HCT116 (cell line): ENCODE results near the gene FBXO42. TPM values are rescaled to one million over a fixed set of nuclear protein-coding genes. Genes with fewer than 3 reads are reported as not detected.
A peak's percentile ranks its signal among the peaks of the same experiment; 100 is the strongest.
"Not testable (repeated sequence)": the region's sequence is repeated elsewhere in the genome, so short reads cannot be mapped to it uniquely, and the experiment has no call there.

Experiments used
- ATAC-seq: fragments of 200-7000 bp; cut with Tn5 transposase; 2 replicates; pipeline ENCODE4 v1.9.1; 2020; ENCODE audit warnings: mild to moderate bottlenecking, moderate library complexity
- BruUV-seq: library from RNA; stranded (reverse); fragments of 400-500 nt; replicated peaks from 2 replicates; lab custom pipeline; 2021; lab: Mats Ljungman, UMichigan
- CTCF ChIA-PET: fragments of 300-600 bp; sonication (Branson Sonifier 250); formaldehyde crosslinking; loops from one replicate; lab custom pipeline; 2021; ENCODE audit warnings: antibody characterized with exemption; lab: Charles Lee
- POLR2A ChIA-PET: fragments of 300-600, 350-600 bp; sonication (Branson Sonifier 250); formaldehyde crosslinking; loops from one replicate; lab custom pipeline; 2021; ENCODE audit warnings: antibody characterized with exemption; lab: Charles Lee
- RAD21 ChIA-PET, 2 experiments: fragments of 300-600 bp; sonication (Branson Sonifier 250); formaldehyde crosslinking; loops; one replicate each; lab custom pipeline; 2023; ENCODE audit warnings: low total read pairs in 2 of 2; ENCODE audit not compliant: uncharacterized antibody in 2 of 2, unreplicated experiment in 2 of 2, low non-redundant PET in 1 of 2; lab: Charles Lee
- DNase-seq: peaks from one replicate; pipeline ENCODE4 v3.0.0-alpha.2; 2010; ENCODE audit warnings: low read depth, low spot score
- H2AFZ ChIP-seq: fragments of 200-600 bp; shearing (Covaris generic), sonication (generic); 2 replicates; pipeline ENCODE4 v1.6.1; 2017; ENCODE audit warnings: low read depth, mixed run types, mixed read lengths, antibody characterized with exemption, low read length; ENCODE audit not compliant: poor library complexity, severe bottlenecking
- H3K27ac ChIP-seq: 2 replicates; pipeline ENCODE4 v1.5.1; 2012; ENCODE audit warnings: low read depth, low read length
- H3K27me3 ChIP-seq: fragments of 200-600 bp; sonication (generic); 2 replicates; pipeline ENCODE4 v1.6.1; 2016; ENCODE audit warnings: mixed run types, low read length, mixed read lengths; ENCODE audit not compliant: insufficient read depth
- H3K36me3 ChIP-seq, 2 experiments: fragments of 200-500 bp in 1 of 2; fragments of 200-600 bp in 1 of 2; sonication (Bioruptor generic) in 1 of 2; sonication (generic) in 1 of 2; 2 replicates each; pipeline versions ENCODE4 v1.5.1 to v1.6.1; 2014 to 2016; ENCODE audit warnings: low read length in 2 of 2, inconsistent platforms in 1 of 2, mixed read lengths in 1 of 2, mixed run types in 1 of 2; ENCODE audit not compliant: insufficient read depth in 2 of 2, control insufficient read depth in 1 of 2
- H3K4me1 ChIP-seq, 2 experiments: fragments of 200-600 bp in 1 of 2; sonication (generic) in 1 of 2; 2 replicates each; pipeline versions ENCODE4 v1.5.1 to v1.6.1; 2012 to 2017; ENCODE audit warnings: low read length in 2 of 2, inconsistent platforms in 1 of 2, mild to moderate bottlenecking in 1 of 2, mixed read lengths in 1 of 2, mixed run types in 1 of 2, moderate library complexity in 1 of 2; ENCODE audit not compliant: insufficient read depth in 2 of 2, control insufficient read depth in 1 of 2
- H3K4me2 ChIP-seq: fragments of 200-600 bp; sonication (generic); 2 replicates; pipeline ENCODE4 v1.6.1; 2017; ENCODE audit warnings: mixed run types, low read length, mixed read lengths
- H3K4me3 ChIP-seq, 2 experiments: fragments of 200-600 bp in 1 of 2; sonication (generic) in 1 of 2; replicated peaks in 1 of 2; 2 replicates each; pipeline ENCODE4 v1.5.1; 2011 to 2016; ENCODE audit warnings: low read length in 2 of 2, control low read depth in 1 of 2, low read depth in 1 of 2, mild to moderate bottlenecking in 1 of 2, mixed read lengths in 1 of 2, mixed run types in 1 of 2
- H3K79me2 ChIP-seq: fragments of 200-600 bp; sonication (generic); 2 replicates; pipeline ENCODE4 v1.6.1; 2017; ENCODE audit warnings: mild to moderate bottlenecking, mixed run types, low read length, moderate library complexity, mixed read lengths; ENCODE audit not compliant: insufficient read depth
- H3K9ac ChIP-seq: fragments of 200-600 bp; sonication (generic); 2 replicates; pipeline ENCODE4 v1.6.1; 2016; ENCODE audit warnings: low read length, mixed read lengths
- H3K9me2 ChIP-seq: fragments of 200-600 bp; sonication (generic), shearing (Covaris generic); 2 replicates; pipeline ENCODE4 v1.6.1; 2017; ENCODE audit warnings: mixed run types, mild to moderate bottlenecking, moderate library complexity; ENCODE audit not compliant: insufficient read depth
- H3K9me3 ChIP-seq, 2 experiments: fragments of 200-500 bp in 1 of 2; fragments of 200-600 bp in 1 of 2; sonication (Bioruptor generic) in 1 of 2; sonication (generic) in 1 of 2; 2 replicates each; pipeline ENCODE4 v1.6.1; 2014 to 2017; ENCODE audit warnings: low read length in 2 of 2, mixed read lengths in 2 of 2, inconsistent platforms in 1 of 2, low read depth in 1 of 2, mild to moderate bottlenecking in 1 of 2, mixed run types in 1 of 2, moderate library complexity in 1 of 2; ENCODE audit not compliant: control insufficient read depth in 1 of 2, insufficient read depth in 1 of 2
- H4K20me1 ChIP-seq: fragments of 200-600 bp; sonication (generic), shearing (Covaris generic); 2 replicates; pipeline ENCODE4 v1.6.1; 2017; ENCODE audit warnings: mixed run types, mild to moderate bottlenecking, moderate library complexity; ENCODE audit not compliant: insufficient read depth
- ATF3 ChIP-seq: IDR thresholded peaks from 2 replicates; pipeline ENCODE4 v1.6.1; 2012
- CEBPB ChIP-seq: IDR thresholded peaks from 2 replicates; pipeline ENCODE4 v1.6.1; 2012; ENCODE audit warnings: low read depth
- EGR1 ChIP-seq: IDR thresholded peaks from 2 replicates; pipeline ENCODE4 v1.6.1; 2012; ENCODE audit warnings: low read depth
- EZH2phosphoT487 ChIP-seq: fragments of 200-600 bp; IDR thresholded peaks from 2 replicates; pipeline ENCODE4 v1.6.1; 2018; ENCODE audit warnings: antibody characterized with exemption, borderline replicate concordance
- FOSL1 ChIP-seq: IDR thresholded peaks from 2 replicates; pipeline ENCODE4 v1.6.1; 2012; ENCODE audit warnings: low read depth
- JUND ChIP-seq: IDR thresholded peaks from 2 replicates; pipeline ENCODE4 v1.6.1; 2012
- POLR2A ChIP-seq: IDR thresholded peaks from 2 replicates; pipeline ENCODE4 v1.7.0; 2011; ENCODE audit warnings: borderline replicate concordance; ENCODE audit not compliant: insufficient read depth, insufficient read length; ENCODE audit errors: extremely low read depth
- POLR2AphosphoS5 ChIP-seq: IDR thresholded peaks from 2 replicates; pipeline ENCODE4 v1.6.1; 2011; ENCODE audit warnings: mild to moderate bottlenecking, low read depth, low read length, moderate library complexity
- RAD21 ChIP-seq: IDR thresholded peaks from 2 replicates; pipeline ENCODE4 v1.6.1; 2012; ENCODE audit warnings: low read depth, mild to moderate bottlenecking
- REST ChIP-seq: IDR thresholded peaks from 2 replicates; pipeline ENCODE4 v1.6.1; 2012; ENCODE audit warnings: low read depth
- SIN3A ChIP-seq: IDR thresholded peaks from 2 replicates; pipeline ENCODE4 v1.6.1; 2012; ENCODE audit warnings: low read depth
- SP1 ChIP-seq: IDR thresholded peaks from 2 replicates; pipeline ENCODE4 v1.6.1; 2012; ENCODE audit warnings: low read depth
- SRF ChIP-seq: IDR thresholded peaks from 2 replicates; pipeline ENCODE4 v1.6.1; 2012; ENCODE audit warnings: low read depth
- ZBTB33 ChIP-seq: IDR thresholded peaks from 2 replicates; pipeline ENCODE4 v1.6.1; 2011; ENCODE audit warnings: mild to moderate bottlenecking, low read length, moderate library complexity; ENCODE audit not compliant: insufficient replicate concordance; ENCODE audit errors: extremely low read depth
- ZNF274 ChIP-seq: fragments of 200-500 bp; sonication (Bioruptor generic); IDR thresholded peaks from 2 replicates; pipeline ENCODE4 v1.6.1; 2014; ENCODE audit warnings: mild to moderate bottlenecking, low read depth, low read length, inconsistent platforms
- intact Hi-C: fragments of 100-400 bp; cut with micrococcal nuclease; formaldehyde crosslinking; loops from 2 replicates; pipeline ENCODE4 v1.10.0; 2022
- total RNA-seq: library from RNA; stranded (reverse); gene quantifications from one replicate; pipeline ENCODE4 v1.2.1, GENCODE V29; 2021; ENCODE audit not compliant: unreplicated experiment

FBXO42 gene
- total RNA-seq, 1 experiment from 2014 or later, result 20.6 TPM

GRCh38 chr1:16348414-16349182, 3.7 kb downstream of the FBXO42 start:
- peak overlapping the region; percentile 3; the same call in 1 of the 2 replicates for H3K9ac ChIP-seq
- no peak for TF ChIP-seq ATF3
- no peak for TF ChIP-seq SP1
- 0 out of 2 replicates have a peak, but pooled peaks have one; percentile 23 for TF ChIP-seq SIN3A
- no peak for TF ChIP-seq POLR2A
- no peak for TF ChIP-seq SRF
- no peak for TF ChIP-seq CEBPB
- peak; percentile 16; the same call in 1 of the 2 replicates for TF ChIP-seq JUND
- TF ChIP-seq EZH2phosphoT487, result no peak
- TF ChIP-seq RAD21, result no peak
- TF ChIP-seq ZNF274, result no peak
- 0 out of 2 replicates have a peak, but pooled peaks have one; percentile 34 for TF ChIP-seq EGR1
- TF ChIP-seq REST, result no peak
- peak; percentile 50 for TF ChIP-seq FOSL1
- TF ChIP-seq ZBTB33, result no peak
- no peak for TF ChIP-seq POLR2AphosphoS5
- no peaks in the 10 kb centered on the region for H3K27me3 ChIP-seq
- no peak overlapping the region for H3K4me3 ChIP-seq
- peaks cover 4% of the 10 kb centered on the region; the same call in 1 of the 2 replicates for H4K20me1 ChIP-seq
- no peaks in the 10 kb centered on the region for H3K9me2 ChIP-seq
- intact Hi-C loops, result no loop called here
- ChIA-PET CTCF (interaction anchor here (0.5 kb wide), 1 partner anchor 112 kb away, joined by 4 read pairs; no protein-coding TSS in a partner anchor), POLR2A (interaction anchor here (1.5 kb wide), 1 partner anchor 19 kb away, joined by 4 read pairs; the partner anchor contains the start of gene SZRD1), RAD21 (no interaction called here)
- H2AFZ ChIP-seq, result no peak overlapping the region
- no peaks in the 10 kb centered on the region for H3K36me3 ChIP-seq
- peak overlapping the region; percentile 37 for H3K4me2 ChIP-seq
- no peak overlapping the region for H3K27ac ChIP-seq
- DNase-seq, result no peak
- peaks cover 78% of the 10 kb centered on the region for H3K79me2 ChIP-seq
- H3K4me1 ChIP-seq, result peaks cover 23 to 39% of the 10 kb centered on the region in 2 experiments
- no peak; the same call in 1 of the 2 replicates for ATAC-seq
- BruUV-seq, result no TSS peak
- no peaks in the 10 kb centered on the region for H3K9me3 ChIP-seq

GRCh38 chr1:16343276-16343675, 9.0 kb downstream of the FBXO42 start:
- H3K9ac ChIP-seq, H3K4me3 ChIP-seq, POLR2A ChIA-PET, H3K4me2 ChIP-seq, H3K9me3 ChIP-seq, BruUV-seq, H3K36me3 ChIP-seq, ATAC-seq, H3K9me2 ChIP-seq, H3K27ac ChIP-seq, CTCF ChIA-PET, H2AFZ ChIP-seq, H4K20me1 ChIP-seq, H3K4me1 ChIP-seq, DNase-seq, H3K27me3 ChIP-seq, intact Hi-C loops, RAD21 ChIA-PET: not testable (repeated sequence)
- H3K79me2 ChIP-seq, result peaks cover 66% of the 10 kb centered on the region
